HG03469 (cell line): ENCODE data around the gene LRRTM3.

Experiments used
- ATAC-seq: cut with Tn5 transposase; IDR thresholded peaks from one replicate; pipeline ENCODE4 v1.9.1; 2021; ENCODE audit warnings: mild to moderate bottlenecking, moderate library complexity, moderate number of reproducible peaks; ENCODE audit not compliant: unreplicated experiment

The LRRTM3 gene

GRCh38 chr10:66931340-66931948 is 5.6 kb downstream of the LRRTM3 start:
- ATAC-seq = peak; percentile 64

- ATAC-seq = no peak
These were observed 6.1 kb downstream of the LRRTM3 start for GRCh38 chr10:66931949-66932343.

- ATAC-seq = no peak
These were observed 8.9 kb downstream of the LRRTM3 start for GRCh38 chr10:66934711-66935110.

GRCh38 chr10:66940965-66941364 is 15.1 kb downstream of the LRRTM3 start:
- no peak for ATAC-seq

- no peak for ATAC-seq
These were observed 15.7 kb downstream of the LRRTM3 start for GRCh38 chr10:66941491-66941890.

- no peak for ATAC-seq
These were observed 16.6 kb downstream of the LRRTM3 start for GRCh38 chr10:66942407-66942806.

GRCh38 chr10:66943590-66943989 is 17.8 kb downstream of the LRRTM3 start:
- ATAC-seq = no peak

GRCh38 chr10:66951896-66952295 is 26.1 kb downstream of the LRRTM3 start:
- no peak for ATAC-seq

- no peak for ATAC-seq
These were observed 32.6 kb downstream of the LRRTM3 start for GRCh38 chr10:66958466-66958865.

GRCh38 chr10:66964946-66965345 is 39.1 kb downstream of the LRRTM3 start:
- no peak for ATAC-seq

- ATAC-seq = no peak
These were observed 54.5 kb downstream of the LRRTM3 start for GRCh38 chr10:66980246-66980815.

GRCh38 chr10:66981361-66982052 is 55.7 kb downstream of the LRRTM3 start:
- no peak for ATAC-seq

GRCh38 chr10:66982053-66982420 is 56.2 kb downstream of the LRRTM3 start:
- ATAC-seq = no peak

GRCh38 chr10:66982792-66983474 is 57.1 kb downstream of the LRRTM3 start:
- no peak for ATAC-seq

GRCh38 chr10:66983475-66983818 is 57.6 kb downstream of the LRRTM3 start:
- no peak for ATAC-seq

GRCh38 chr10:66990143-66990830 is 64.5 kb downstream of the LRRTM3 start:
- ATAC-seq = no peak

- no peak for ATAC-seq
These were observed 71.2 kb downstream of the LRRTM3 start for GRCh38 chr10:66996996-66997395.

- ATAC-seq = no peak
These were observed 74.1 kb downstream of the LRRTM3 start for GRCh38 chr10:66999762-67000545.

- no peak for ATAC-seq
These were observed 78.9 kb downstream of the LRRTM3 start for GRCh38 chr10:67004690-67005089.

GRCh38 chr10:67005981-67006380 is 80.1 kb downstream of the LRRTM3 start:
- no peak for ATAC-seq

- ATAC-seq = no peak
These were observed 85.6 kb downstream of the LRRTM3 start for GRCh38 chr10:67011480-67011879.
